NCI-H526 treated with DMSO at 0.1 percent for 48 hours (cell line): ENCODE measurements around the gene PLEKHA7.

Experiments used
- DNase-seq: peaks from one replicate; lab custom pipeline; 2025; lab: John Stamatoyannopoulos, UW

Gene PLEKHA7

DNA sequence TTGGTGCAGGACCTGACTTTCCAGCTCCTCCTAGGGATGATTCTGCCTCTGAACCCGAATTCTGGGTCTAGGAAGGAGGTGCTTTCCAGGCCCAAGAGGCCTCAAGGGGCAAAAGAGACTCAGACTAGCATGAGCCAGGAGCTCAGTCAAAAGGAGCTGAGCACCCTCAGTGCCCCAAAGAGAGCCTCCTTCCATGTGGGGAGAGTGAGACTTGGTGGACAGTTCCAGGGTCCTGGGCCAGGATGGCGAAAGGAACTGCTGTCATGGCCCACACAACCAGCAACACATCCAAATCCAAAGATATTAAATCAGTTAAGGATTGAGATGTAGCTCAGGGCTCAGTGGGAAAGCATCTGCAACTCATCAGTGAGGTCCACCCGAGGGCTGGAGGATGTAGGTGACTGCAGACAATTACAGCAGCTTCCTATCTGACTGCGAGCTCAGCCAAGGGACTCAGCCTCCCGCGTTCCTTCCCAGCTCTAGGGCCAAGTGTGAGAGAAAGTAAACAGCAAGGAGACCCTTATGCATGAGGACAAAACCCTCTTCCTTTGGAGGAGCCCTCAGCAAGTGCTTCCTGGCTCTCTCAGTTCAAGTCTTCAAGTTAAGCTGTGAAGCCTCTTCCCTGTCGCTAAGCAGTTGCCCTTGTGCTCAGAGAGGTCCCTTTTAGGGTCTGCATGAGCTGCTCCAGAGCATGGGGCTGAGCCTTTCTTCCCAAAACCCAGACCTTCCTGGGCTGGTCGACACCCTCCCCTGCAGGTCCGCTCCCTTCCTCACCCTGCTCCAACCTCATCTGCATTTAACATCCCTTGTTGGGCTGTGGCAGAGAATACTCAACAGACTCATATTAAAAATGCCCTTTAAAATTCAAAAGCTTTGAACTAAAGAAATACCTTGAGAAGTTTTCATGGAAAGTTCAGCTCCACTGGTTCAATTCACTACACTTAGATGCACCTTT is 240.0 kb downstream of the PLEKHA7 start:
- DNase-seq, result no peak

DNA sequence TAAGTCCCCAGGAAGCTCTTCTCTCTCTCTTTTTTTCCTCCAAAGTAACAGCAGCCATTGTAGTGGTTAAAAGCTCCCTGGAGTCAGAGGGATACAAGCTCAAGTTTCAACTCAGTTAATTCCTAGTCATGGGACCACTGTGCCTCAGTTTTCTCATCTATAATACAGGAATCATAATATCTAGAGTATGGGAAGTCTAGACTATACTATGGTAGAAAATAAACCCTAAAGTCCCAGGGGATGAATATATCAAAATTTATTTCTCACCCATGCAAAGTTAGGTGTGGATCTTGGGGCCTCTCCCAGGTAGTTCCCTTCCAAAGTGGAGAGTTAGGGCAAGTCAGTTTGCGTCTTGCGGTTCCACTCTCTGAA is 242.1 kb downstream of the PLEKHA7 start:
- no peak for DNase-seq

DNA sequence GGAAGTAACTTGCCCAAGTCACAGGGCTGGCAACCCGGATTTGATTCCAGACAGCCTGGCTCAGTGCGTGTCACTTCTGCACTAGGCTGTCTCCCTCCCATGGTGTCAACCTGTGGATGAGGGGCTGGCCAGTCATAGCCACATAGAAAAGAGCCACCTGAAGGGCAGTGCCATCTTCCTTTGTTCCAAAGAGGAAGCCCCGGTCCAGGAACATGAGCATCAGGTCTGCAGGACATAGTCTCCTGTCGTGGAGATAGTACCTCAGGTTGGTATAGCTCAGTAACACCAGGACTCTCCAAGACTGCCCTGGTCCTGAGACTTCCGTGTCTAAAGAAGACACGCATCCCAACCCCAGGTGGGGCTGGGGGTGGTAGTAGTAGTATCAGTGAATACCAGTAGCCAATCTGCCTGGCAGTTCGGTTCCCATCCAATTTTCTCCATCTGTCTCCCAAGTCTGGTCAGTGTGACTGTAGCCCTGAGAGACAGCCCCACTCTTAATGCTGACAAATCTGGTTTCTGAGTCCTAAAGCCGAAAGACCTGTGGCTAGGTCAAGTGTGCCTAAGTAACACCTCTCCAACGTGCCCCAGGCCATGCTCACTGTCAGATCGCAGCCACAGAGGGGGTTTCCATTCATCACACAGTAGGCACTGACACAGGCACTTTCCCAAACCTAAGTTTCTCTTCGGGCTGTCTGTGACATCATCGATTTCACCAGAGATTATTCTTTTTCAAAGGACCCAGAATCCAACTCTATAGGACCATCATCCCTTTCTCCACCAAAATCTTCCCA is 242.7 kb downstream of the PLEKHA7 start:
- DNase-seq, result no peak

DNA sequence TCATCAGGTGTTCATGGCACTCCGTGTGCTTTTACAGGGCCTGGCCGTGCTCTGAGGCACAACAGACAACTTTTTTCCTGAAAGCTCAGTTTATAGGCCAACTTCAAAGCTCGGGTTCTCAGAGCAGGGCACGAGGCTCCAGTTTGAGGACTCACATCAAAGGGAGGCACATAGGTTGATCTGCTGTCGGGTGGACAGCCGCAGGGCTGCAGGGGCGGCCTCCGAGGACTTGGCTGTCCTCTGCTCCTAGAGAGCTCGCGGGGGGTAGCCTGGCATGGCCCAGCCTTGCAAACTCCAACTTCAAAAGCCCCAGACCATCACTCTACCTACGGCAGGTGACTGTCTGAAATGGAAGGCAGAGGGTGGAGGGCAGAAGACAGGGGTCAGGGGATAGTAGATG is 244.2 kb downstream of the PLEKHA7 start:
- no peak for DNase-seq

DNA sequence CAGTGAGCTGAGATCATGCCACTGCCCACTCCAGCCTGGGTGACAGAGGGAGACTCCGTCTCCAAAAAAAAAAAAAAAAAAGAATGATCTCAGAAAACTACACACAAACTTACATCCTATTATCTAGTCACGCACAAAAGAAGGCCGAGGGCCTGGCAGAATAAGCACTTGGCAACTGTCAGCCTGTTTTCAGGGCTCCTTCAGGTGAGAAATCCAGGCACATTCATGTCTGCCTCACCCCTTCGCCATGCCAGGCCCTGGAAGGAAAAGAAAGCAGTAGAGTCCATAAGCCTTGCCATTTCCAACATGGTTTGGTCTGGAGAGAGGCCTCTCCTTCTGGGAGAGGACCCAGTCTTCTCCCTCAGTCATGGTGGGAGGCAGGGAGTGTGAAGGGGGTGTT is 244.8 kb downstream of the PLEKHA7 start:
- DNase-seq, result no peak

DNA sequence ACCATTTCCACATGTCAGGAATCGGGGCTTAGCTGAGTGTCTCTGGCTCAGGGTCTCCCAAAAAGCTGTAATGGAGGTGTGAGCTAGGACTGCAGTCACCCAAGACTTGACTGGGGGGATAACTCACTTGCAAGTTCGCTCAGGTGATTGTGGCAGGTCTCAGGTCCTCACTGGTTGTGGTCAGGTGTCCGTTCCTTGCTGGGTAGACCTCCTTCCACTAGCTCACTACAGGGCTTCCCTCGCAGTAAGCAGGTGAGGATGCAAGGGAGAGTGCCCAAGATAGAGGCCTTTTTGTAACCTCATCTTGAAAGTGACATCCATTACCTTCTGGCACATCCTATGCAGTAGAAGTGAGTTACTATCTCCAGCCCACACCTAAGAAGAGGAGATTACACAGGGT is 246.3 kb downstream of the PLEKHA7 start:
- DNase-seq, result no peak

DNA sequence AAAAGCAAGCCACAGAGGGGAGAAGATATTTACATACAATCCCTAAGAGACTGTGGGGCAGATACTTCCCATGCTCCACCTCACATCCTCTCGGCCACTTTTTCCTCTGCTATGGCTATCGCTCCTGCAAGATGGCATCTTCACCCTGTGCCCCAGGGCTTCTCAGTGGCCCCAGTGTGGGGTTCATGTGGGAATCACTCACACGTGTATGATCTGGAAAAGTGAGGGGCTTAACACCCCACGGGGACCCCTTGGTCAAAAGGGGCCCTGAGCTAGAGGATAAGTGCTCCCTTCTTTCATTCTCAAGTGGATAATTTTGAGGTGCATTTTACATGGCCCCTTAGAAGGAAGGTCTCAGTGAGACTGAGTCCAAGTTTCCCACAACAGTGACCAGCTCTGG is 247.1 kb downstream of the PLEKHA7 start:
- no peak for DNase-seq

DNA sequence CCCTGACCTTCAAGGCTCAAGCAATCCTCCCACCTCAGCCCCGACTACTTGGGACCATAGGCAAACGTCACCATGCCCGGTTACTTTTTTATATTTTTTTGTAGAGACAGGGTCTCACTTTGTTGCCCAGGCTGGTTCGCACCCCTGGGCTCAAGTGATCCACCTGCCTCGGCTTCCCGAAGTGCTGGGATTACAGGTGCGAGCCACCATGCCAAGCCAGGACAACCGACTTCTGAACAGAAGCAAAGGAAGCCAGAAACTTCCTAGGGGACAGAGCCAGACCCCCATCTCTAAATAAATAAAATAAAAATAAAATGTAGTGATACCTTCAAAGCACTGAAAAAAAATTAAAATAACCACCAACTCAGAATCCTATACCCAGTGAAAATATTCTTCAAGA is 249.3 kb downstream of the PLEKHA7 start:
- no peak for DNase-seq

DNA sequence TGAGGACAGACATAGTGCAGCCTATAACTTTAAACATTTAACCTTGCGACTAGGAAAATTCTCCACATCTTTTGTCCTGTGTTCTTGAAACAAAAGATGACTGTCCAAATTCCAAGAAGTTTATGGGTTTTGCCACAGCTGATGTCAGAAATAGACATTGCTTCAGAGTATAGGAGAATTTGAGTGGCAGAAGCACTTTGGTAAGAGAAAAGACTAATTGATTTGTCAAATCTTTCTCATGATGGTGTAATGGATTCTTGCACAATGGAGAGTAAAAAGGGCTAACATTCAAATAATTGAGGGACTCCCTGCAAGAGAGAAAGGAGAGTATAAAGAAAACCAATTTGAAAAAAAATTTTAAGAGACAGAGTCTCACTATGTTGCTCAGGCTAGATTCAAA is 250.5 kb downstream of the PLEKHA7 start:
- DNase-seq, result no peak

DNA sequence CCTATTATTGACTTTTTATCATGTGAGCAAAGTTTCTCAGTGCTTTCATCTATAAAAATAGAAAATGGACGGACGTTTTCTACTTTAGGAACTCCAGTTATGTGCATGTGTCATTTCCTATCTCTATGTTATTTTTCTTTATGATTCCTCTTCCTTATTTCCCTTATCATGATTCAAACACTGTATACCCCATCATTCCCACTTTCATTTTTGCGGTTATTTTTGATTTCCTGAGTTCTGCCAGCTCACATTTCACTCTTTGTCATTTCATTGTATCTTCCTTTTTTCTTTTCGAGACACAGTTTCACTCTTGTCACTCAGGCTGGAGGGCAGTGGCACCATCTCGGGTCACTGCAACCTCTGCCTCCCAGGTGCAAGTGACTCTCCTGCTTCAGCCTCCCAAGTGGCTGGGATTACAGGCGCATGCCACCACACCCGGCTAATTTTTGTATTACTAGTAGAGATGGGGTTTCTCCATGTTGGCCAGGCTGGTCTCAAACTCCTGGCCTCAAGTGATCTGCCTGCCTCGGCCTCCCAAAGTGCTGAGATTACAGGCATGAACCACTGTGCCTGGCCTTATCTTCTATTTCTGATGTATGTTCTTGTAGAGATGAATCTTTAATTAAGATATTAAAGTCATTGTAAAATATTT is 254.2 kb downstream of the PLEKHA7 start:
- DNase-seq, result no peak

DNA sequence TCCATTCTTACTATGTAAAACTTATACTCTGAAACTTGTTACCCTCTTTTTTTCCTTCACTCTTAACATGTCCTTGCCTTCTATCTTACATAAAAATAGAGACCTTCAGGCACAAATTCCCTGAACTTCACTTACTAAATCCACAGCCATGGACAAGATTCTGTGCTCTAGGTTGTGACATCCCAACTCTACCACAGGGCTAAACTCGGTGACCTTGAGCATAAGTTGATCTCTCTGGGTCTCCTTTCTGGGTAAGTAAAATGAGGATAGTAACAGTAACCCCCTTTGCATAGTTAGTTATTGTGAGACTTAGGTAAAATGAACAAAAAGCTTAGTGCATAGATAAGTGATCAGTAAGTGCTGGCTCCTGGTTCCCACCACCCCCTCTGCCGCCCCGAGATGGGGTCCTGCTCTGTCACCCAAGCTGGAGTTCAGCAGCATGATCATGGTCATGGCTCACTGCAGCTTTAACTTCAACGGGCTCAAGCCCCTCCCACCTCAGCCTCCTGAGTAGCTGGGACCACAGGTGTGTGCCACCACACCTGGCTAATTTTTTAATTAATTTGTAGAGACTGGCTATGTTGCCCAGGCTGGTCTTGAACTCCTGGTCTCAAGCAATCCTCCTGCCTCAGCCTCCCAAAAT is 255.7 kb downstream of the PLEKHA7 start:
- no peak for DNase-seq

DNA sequence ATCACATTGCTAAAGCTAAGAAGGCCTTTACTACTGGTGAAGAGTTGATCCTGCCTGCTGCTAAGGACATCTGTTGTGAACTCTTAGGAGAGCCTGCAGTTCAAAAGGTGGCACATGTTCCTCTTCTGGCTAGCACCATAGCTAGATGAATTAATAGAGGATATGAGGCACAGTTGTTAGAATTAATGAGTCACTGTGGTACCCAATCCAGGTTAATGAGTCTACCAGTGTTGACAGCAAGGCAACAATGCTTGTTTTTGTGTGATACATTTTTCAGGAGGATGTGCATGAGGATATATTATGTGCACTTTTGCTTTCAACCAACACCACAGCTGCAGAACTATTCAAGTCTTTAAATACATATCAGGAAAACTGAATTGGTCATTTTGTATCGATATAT is 263.8 kb downstream of the PLEKHA7 start:
- DNase-seq, result no peak

DNA sequence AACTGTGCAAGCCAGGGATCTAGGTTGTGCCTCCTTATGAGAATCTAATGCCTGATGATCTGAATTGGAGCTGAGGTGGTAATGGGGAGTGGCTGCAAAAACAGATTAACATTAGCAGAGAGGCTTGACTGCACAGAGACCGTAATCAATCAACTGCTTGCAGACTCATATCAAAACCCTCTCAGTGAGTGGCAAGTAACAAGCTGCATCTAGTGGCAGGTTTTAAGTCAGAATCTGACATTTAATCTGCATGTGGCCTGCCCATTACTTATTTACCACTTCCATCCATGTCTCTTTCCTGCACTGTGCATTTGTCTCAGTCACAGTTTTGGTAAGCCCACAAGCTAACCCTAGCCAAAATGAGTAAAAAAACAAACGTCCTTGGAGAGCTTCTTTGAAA is 264.5 kb downstream of the PLEKHA7 start:
- DNase-seq, result no peak

DNA sequence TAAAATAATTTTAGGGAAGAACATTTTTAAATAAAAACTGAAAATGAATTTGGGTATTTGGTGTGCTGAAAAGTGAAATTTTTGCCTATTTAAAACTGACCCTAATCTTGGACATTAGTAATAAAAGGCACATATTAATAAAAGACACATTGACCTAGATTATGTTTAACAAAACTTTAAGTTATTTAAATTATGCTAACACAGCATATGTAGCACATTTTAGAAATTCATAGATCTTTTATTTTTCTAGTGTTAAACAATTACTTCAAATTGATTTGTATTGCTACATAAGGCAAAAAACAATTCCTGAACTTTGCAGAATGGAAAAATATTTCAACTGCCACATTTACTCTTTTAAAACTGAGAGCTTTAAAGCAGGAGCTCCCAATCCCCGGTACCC is 265.1 kb downstream of the PLEKHA7 start:
- no peak for DNase-seq

DNA sequence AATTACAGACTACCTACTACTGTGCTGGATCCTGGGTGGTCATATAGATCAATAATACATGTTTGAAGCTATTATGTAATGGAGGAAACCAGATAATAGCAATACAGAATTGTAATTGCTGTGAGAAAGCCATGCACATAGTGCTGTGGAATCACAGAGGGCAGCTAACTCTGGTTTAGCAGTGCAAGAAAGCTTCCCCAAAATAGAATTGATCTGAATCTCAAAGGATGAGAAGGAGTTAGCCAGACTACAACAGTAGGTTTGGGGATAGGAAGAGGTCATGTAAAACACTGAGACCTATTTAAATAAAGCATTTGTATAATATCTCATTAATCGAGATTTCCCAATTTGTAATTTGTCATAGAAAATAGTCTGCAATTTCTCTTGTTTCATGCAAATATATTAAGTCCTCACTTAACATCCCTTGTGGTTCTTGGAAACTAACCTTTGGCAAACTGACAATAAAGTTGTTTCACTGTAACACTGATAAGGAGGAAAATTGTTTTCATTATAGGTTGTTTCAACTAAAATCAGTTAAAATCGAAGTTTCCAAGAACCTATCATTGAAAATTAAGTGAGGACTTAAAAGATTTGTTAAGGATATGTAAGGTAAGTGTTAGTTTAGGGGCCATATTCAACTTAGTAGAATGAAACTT is 268.1 kb downstream of the PLEKHA7 start:
- DNase-seq, result no peak

DNA sequence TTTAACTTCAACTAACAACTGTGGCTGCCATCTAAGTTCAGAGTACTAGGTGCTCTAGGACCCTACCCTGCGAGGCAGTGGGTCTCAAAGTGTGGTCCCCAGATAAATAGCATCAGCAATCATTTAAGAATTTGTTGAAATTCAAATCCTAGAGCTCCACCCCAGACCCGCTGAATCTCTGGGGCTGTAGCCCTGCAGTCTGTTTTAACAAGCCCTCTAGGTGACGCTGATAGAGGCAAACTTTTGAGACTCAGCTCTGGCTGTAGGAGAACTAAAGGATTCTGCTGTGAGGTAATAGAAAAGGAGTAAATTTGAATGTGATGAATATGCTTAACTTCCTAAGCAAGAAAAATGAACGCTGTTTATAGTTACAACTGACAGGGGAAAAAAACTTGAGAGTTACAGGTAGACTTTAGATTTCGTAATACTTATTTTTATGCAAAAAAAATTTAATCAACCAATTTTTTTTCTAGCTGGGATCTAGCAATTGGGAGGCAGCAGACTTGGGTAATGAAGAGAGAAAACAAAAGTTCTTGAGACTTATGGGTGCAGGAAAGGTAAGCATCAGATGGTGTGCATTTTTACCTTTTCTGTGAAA is 270.0 kb downstream of the PLEKHA7 start:
- no peak for DNase-seq

DNA sequence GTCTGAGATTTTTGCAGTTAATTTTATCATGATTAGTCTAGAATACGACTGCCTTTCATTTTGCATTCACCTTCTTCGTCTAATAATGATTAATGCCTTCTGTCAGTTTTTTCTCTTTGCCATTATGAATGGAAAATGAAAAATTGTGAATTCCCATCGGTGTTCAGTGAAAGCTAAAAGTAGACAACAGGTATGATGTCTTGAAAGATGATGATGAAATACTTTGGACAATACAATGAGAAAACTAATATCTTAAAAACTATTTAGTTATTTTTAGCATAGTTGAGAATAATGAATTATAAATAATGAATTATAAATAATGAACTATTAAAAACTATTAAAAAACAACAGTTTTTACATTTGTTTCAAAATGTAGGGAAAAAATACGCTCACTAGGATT is 270.7 kb downstream of the PLEKHA7 start:
- DNase-seq, result no peak

DNA sequence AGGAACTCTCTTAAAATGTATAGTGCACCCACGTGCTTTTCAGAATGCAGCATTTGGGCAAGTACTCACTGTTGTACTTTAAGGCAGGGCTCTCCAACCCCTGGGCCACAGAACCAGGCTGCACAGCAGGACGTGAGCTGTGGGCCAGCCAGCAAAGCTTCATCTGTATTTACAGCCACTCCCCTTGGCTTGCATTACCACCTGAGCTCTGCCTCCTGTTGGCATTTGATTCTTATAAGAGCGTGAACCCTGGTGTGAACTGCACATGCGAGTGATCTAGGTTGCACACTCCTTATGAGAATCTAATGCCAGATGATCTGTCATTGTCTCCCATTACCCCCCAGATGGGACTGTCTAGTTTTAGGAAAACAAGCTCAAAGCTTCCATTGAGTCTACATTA is 272.7 kb downstream of the PLEKHA7 start:
- no peak for DNase-seq

DNA sequence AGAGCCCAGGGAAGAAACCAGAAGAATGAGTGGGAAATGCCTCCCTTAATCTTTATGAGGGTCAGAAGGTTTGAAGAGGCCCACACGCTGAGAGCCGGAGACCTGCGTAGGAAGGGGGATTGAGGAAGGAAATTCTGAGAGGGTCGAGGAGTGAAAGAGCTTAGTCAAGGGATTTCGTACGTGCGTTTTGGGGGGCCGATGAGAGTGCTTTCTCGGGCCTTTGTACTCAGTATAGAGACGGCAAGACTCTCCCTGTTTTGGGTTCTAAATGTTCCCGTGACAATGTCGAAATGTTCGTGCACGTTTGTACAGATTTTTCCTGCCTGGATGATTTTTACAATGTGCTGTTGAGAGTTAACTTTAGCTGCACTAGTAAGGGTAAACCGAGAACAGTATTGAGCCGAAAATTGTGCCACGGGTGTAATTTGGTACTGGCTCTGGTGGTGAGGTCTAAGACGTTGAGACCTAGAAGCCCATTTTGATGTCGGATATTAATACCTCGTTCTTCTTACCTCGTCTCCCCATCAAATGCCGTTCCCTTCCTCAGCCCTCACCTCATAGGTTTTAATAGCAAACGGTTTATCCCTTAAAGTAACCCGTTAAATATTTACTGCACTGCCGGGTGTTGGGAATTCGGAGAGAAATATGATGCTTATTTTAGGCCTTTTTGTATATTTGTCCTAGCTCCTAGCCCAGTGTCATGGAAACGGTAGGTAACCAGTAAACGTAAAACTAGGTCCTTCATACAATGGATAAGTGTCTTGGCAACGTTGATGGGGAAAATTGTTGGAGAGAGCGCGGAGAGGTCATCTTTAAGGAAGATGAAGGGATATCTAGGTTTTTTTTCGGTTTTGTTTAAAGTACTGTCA is 275.0 kb downstream of the PLEKHA7 start:
- peak; percentile 57 for DNase-seq

DNA sequence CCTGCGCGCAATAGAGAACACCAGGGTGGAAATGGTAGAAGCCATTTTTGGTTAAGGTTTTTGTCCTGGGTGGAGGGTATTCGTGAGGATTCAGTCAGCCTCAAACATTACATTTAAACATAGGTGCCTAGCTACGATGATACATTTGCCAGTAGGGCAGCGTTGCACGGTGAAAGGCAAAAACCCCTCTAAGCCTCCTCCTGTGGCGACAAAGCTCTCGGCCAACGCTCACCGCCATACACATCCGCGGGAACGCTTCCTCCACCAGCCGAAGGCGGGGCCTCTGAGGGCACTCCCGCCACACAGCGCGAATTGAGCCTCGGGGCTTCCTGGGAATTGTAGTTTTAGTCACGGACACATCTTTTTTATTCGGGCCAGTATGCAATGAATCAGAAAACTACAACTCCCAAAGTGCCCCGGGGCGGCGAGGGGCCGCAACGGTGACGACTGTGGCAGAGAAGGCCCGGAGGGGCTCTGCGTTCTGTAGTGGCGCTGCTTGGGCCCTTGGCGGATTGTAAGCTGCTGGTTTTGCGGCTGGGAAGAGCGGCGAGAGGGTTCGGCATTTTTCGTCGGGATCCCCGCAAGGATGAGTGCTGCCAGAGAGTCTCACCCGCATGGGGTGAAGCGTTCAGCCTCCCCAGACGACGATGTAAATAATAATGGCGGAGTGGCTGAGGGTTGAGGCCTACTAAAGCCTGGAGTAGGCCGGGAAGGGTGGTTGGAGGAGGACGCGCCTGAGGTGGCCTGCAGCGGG is 275.8 kb downstream of the PLEKHA7 start, which contains the start of gene C11orf58:
TSS of gene C11orf58 (plus strand) at position 455 of the 754 bp plus-strand sequence. CDS start at position 587, 132 bp downstream.
- peak; percentile 98 for DNase-seq
